HL-60 (cell line): ENCODE results near the gene BCDIN3D.
A peak's percentile ranks its signal among the peaks of the same experiment; 100 is the strongest.

ENCODE experiments used
- DNase-seq, 2 experiments: peaks; one replicate each; pipeline ENCODE4 v3.0.0-alpha.2; 2010 to 2020; ENCODE audit warnings: low read depth in 1 of 2, low spot score in 1 of 2
- H3K27ac ChIP-seq: fragments of 250-450 bp; sonication (Bioruptor Pico); replicated peaks from 2 replicates; pipeline ENCODE4 v1.5.1; 2020; ENCODE audit warnings: mild to moderate bottlenecking, moderate library complexity
- H3K27me3 ChIP-seq: fragments of 250-450 bp; sonication (Bioruptor Pico); 2 replicates; pipeline ENCODE4 v1.5.1; 2021; ENCODE audit warnings: mild to moderate bottlenecking, moderate library complexity; ENCODE audit not compliant: insufficient read depth, poor library complexity, severe bottlenecking
- H3K4me3 ChIP-seq: replicated peaks from 2 replicates; pipeline ENCODE4 v1.5.1; 2011; ENCODE audit warnings: mild to moderate bottlenecking, control low read depth, low read length; ENCODE audit not compliant: insufficient read depth
- GABPA ChIP-seq: IDR thresholded peaks from 2 replicates; pipeline ENCODE4 v1.6.1; 2012; ENCODE audit warnings: low read depth
- POLR2AphosphoS5 ChIP-seq: IDR thresholded peaks from 2 replicates; pipeline ENCODE4 v1.6.1; 2012; ENCODE audit warnings: low read depth
- SPI1 ChIP-seq: IDR thresholded peaks from 2 replicates; pipeline ENCODE4 v1.6.1; 2012; ENCODE audit warnings: low read depth, mild to moderate bottlenecking, borderline replicate concordance
- TF ChIP-seq, protein P1 (sequence below): IDR thresholded peaks from 2 replicates; pipeline ENCODE4 v1.6.1; 2012; ENCODE audit warnings: low read depth; ENCODE audit not compliant: insufficient replicate concordance
- TF ChIP-seq, protein P2 (sequence below): IDR thresholded peaks from one replicate; pipeline ENCODE4 v1.5.1; 2011; ENCODE audit warnings: low read length, control low read depth, inconsistent platforms; ENCODE audit not compliant: insufficient read depth

Gene BCDIN3D

DNA sequence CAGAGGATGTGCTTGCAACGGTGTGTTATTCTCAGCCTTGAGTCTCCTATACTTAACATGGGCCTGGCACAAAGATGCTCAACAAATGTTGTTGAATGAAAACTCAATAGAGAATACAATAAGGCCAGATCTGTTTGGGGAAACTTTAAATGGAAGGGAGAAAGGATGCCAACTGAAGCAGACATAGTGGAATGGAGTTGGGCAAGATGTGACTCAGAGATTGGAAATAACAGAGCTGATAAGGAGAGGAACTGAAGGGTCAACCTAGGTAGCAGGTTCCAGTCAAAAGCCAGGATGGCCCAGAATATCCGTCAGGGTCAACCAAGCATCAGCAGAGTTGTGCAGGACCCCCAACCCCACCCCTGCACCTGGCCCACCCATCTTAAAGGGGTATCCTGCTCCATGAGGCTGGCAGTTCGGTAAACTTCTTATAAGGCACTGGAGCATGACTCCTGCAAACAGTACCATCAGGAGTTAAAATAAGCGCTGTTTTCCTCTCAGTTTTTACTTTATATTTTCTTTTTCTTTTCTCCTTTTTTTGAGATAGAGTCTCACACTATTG, 1.1 kb upstream of the BCDIN3D start:
- TF ChIP-seq, protein P1, sequence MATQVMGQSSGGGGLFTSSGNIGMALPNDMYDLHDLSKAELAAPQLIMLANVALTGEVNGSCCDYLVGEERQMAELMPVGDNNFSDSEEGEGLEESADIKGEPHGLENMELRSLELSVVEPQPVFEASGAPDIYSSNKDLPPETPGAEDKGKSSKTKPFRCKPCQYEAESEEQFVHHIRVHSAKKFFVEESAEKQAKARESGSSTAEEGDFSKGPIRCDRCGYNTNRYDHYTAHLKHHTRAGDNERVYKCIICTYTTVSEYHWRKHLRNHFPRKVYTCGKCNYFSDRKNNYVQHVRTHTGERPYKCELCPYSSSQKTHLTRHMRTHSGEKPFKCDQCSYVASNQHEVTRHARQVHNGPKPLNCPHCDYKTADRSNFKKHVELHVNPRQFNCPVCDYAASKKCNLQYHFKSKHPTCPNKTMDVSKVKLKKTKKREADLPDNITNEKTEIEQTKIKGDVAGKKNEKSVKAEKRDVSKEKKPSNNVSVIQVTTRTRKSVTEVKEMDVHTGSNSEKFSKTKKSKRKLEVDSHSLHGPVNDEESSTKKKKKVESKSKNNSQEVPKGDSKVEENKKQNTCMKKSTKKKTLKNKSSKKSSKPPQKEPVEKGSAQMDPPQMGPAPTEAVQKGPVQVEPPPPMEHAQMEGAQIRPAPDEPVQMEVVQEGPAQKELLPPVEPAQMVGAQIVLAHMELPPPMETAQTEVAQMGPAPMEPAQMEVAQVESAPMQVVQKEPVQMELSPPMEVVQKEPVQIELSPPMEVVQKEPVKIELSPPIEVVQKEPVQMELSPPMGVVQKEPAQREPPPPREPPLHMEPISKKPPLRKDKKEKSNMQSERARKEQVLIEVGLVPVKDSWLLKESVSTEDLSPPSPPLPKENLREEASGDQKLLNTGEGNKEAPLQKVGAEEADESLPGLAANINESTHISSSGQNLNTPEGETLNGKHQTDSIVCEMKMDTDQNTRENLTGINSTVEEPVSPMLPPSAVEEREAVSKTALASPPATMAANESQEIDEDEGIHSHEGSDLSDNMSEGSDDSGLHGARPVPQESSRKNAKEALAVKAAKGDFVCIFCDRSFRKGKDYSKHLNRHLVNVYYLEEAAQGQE, result no peak
- TF ChIP-seq POLR2AphosphoS5 (no peak), GABPA (no peak), SPI1 (no peak)
- TF ChIP-seq, protein P2, sequence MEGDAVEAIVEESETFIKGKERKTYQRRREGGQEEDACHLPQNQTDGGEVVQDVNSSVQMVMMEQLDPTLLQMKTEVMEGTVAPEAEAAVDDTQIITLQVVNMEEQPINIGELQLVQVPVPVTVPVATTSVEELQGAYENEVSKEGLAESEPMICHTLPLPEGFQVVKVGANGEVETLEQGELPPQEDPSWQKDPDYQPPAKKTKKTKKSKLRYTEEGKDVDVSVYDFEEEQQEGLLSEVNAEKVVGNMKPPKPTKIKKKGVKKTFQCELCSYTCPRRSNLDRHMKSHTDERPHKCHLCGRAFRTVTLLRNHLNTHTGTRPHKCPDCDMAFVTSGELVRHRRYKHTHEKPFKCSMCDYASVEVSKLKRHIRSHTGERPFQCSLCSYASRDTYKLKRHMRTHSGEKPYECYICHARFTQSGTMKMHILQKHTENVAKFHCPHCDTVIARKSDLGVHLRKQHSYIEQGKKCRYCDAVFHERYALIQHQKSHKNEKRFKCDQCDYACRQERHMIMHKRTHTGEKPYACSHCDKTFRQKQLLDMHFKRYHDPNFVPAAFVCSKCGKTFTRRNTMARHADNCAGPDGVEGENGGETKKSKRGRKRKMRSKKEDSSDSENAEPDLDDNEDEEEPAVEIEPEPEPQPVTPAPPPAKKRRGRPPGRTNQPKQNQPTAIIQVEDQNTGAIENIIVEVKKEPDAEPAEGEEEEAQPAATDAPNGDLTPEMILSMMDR, result no peak
- no peak overlapping the region for H3K4me3 ChIP-seq
- DNase-seq, result no peak
- H3K27me3 ChIP-seq, result no peaks in the 10 kb centered on the region
- no peak overlapping the region; the same call in 1 of the 2 replicates for H3K27ac ChIP-seq

DNA sequence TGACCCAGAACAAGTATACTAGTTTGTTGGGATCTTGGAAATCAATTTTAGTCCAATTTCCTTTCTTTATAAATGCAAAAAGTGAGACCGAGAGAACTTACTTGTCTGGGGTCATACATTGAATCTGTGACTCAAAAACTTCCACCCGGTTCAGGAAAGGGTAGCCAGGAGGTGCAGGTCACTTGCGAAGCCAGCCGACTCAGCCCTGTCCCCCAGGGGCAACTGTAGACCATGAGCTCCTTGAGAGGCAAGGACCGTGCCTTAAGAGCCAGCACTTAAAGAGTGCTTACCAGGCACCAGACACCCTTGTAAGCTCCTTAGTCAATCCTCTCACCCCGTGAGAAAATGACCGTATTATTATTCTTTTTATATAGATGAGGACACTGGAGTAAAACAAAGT, 505 bp upstream of the BCDIN3D start:
- TF ChIP-seq GABPA (no peak), SPI1 (no peak), POLR2AphosphoS5 (no peak)
- TF ChIP-seq, protein P2, result no peak
- TF ChIP-seq, protein P1, result no peak
- H3K4me3 ChIP-seq, result peak overlapping the region; percentile 87
- H3K27ac ChIP-seq, result peak overlapping the region; percentile 82
- no peak for DNase-seq
- no peaks in the 10 kb centered on the region for H3K27me3 ChIP-seq

DNA sequence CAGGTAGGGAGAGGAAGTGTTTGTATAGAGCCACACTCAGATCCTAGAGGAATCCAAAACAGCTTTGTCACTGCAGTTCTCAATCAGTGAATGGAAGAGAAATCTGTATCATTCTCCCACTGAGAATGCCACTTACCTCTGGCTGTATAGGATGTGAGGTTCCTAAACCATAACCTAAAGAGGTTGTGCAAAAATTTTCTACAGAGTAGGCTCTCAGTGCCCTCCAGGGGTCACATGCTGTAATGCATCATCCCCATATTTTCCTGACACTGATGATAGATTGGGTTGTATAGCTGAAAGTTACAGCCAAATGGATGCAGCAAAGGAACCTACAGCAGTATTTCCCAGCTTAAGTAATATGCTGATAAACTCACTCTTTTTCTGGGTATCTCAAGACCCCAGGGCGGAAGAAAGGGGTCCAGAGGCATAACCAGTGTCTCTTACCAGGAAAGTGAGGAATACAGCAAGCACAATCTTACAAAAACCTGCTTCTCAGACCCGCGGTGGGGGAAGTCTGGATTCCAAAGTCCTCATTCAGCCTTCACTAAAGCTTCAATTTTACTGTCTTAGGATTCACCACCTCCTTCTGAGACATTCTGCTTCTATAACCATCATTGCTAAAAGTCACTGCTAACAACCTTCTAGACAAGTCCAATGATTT, 3.8 kb downstream of the BCDIN3D start:
- DNase-seq, result peak in 1 of 2 experiments; percentile 61

More for the DNA sequence above, 3.8 kb downstream of the BCDIN3D start:
- Histone ChIP-seq H3K4me3 (no peak overlapping the region), H3K27ac (no peak overlapping the region), H3K27me3 (no peaks in the 10 kb centered on the region)
- TF ChIP-seq SPI1, result no peak
- TF ChIP-seq, protein P2, result peak; percentile 89
- TF ChIP-seq POLR2AphosphoS5, result no peak
- TF ChIP-seq GABPA, result no peak
- TF ChIP-seq, protein P1, result no peak
